Stimulated activated naive CD8-positive, alpha-beta T cell treated with anti-CD3 and anti-CD28 coated beads, Interleukin-15, Interleukin-2, amounts not matched to agents 100 U/mL and 50 U/mL, for 24 hours (primary cell): ENCODE results near the gene UGT2A1.
"Not testable (repeated sequence)": the region's sequence is repeated elsewhere in the genome, so short reads cannot be mapped to it uniquely, and the experiment has no call there.

Experiments used
- ATAC-seq: fragments of 150-1000 bp; cut with Tn5 transposase; one replicate; pipeline ENCODE4 v1.10.0; 2021
- DNase-seq: peaks from one replicate; pipeline ENCODE4 v3.0.0; 2021

UGT2A1 gene

GRCh38 chr4:69653147-69653546 lies at the start of gene UGT2A1:
Gene UGT2A1 (minus strand): TSS chr4:69653247. CDS start chr4:69647644, 5,603 bp downstream.
- no peak for ATAC-seq

GRCh38 chr4:69702201-69702600 lies 49.2 kb upstream of the UGT2A1 start:
- DNase-seq = no peak
- no peak for ATAC-seq

More at GRCh38 chr4:69653147-69653546, at the start of gene UGT2A1:
- DNase-seq = no peak

DNA sequence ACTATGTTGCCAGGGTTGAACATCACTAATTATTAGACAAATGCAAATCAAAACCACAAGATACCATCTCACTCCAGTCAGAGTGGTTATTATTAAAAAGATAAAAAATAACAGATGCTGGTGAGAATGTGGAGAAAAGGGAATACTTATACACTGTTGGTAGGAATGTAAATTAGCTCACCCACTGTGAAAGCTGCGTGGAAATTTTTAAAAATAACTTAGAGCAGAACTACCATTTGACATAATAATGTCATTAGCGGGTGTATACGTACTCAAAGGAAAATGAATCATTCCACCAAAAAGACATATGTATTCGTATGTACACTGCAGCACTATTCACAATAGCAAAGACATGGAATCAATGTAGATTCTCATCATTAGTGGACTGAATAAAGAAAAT lies 48.6 kb upstream of the UGT2A1 start:
- DNase-seq = no peak

GRCh38 chr4:69697536-69698242 lies 44.6 kb upstream of the UGT2A1 start:
- no peak for ATAC-seq
- DNase-seq = no peak

More for the DNA sequence above, 48.6 kb upstream of the UGT2A1 start:
- ATAC-seq = no peak

DNA sequence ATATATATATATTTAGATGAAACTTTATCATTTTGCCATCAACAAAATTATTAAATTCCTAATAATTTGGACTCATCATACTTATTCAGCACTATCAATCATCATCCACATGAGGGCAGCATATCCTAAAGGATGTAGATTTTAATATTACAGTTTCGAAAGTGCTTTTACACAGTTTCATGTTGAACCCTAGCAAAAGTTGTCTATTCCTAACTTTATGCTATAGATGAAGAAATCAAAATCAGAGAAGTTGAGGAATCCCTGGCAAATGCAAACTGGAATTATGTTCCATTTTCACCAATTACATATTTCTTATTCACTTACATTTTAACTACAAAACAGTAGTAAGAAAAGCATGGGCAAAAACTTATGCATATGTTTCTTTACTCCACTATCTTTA lies 36.6 kb upstream of the UGT2A1 start:
- DNase-seq = no peak
- no peak for ATAC-seq

GRCh38 chr4:69684804-69685203 lies 31.8 kb upstream of the UGT2A1 start:
- ATAC-seq = no peak
- no peak for DNase-seq

DNA sequence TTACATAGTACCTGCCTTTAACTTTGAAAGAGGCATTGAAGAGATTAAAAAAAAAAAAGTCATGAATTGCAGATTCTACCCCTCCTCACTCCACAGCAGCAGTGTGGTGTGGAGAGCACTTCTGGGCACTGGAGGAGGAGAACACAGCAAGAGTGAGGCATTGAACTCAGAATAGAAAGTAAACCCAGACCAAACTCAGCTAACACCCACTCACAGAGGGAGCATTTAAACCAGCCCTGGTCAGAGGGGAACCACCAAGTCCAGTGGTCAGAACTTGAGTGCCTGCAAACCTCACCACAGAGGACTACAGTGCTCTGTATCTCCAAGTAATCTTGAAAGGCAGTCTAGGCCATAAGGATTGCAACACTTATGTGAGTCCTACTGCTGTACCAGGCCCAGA lies 15.6 kb upstream of the UGT2A1 start:
- no peak for DNase-seq
- peak; percentile 9 for ATAC-seq

GRCh38 chr4:69664009-69664408 lies 11.0 kb upstream of the UGT2A1 start:
- ATAC-seq, DNase-seq: not testable (repeated sequence)

DNA sequence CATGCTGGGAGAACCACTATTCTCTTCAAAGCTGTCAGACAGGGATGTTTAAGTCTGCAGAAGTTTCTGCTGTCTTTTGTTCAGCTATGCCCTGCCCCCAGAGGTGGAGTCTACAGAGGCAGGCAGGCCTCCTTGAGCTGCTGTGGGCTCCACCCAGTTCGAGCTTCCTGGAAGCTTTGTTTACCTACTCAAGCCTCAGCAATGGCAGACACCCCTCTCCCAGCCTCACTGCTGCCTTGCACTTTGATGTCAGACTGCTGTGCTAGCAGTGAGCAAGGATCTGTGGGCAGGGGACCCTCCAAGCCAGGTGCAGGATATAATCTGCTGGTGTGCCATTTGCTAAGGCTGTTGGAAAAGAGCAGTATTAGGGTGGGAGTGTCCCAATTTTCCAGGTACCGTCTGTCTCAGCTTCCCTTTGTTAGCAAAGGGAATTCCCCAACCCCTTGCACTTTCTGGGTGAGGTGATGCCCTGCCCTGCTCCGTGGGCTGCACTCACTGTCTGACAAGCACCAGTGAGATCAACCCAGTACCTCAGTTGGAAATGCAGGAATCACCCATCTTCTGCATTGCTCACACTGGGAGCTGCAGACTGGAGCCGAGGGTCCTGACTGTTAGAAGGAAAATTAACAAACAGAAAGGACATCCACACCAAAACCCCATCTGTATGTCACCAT lies 8.2 kb upstream of the UGT2A1 start:
- not testable (repeated sequence) for DNase-seq, ATAC-seq

- no peak for DNase-seq
- no peak for ATAC-seq
Observed at GRCh38 chr4:69658133-69658532, 5.1 kb upstream of the UGT2A1 start.

GRCh38 chr4:69656653-69657158 lies 3.7 kb upstream of the UGT2A1 start:
- ATAC-seq (no peak), DNase-seq (no peak)

GRCh38 chr4:69650872-69651271 lies 2.2 kb downstream of the UGT2A1 start:
- DNase-seq (no peak), ATAC-seq (no peak)

- DNase-seq = no peak
- ATAC-seq = no peak
Observed at GRCh38 chr4:69649629-69650028, 3.4 kb downstream of the UGT2A1 start.

GRCh38 chr4:69649207-69649606 lies 3.8 kb downstream of the UGT2A1 start:
- no peak for ATAC-seq

DNA sequence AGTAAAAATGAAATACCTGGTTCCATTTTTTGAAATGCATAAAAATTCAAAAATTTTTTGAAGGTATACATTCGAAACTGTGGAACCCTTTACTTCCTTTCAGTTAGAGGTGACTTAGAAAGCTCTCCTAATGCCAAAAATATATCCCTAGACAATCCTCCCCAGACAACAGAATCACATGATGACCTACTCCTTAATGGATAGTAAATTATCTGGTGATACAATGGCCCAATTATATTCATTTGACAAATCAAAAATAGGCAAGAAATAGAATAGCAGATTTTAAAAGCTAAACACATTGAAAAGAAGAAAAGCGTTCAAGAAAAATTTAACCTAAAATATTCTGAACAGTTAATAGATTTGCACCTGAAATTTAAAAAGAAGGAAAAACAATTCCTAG lies 10.1 kb downstream of the UGT2A1 start:
- ATAC-seq = no peak

More at GRCh38 chr4:69649207-69649606, 3.8 kb downstream of the UGT2A1 start:
- no peak for DNase-seq

DNA sequence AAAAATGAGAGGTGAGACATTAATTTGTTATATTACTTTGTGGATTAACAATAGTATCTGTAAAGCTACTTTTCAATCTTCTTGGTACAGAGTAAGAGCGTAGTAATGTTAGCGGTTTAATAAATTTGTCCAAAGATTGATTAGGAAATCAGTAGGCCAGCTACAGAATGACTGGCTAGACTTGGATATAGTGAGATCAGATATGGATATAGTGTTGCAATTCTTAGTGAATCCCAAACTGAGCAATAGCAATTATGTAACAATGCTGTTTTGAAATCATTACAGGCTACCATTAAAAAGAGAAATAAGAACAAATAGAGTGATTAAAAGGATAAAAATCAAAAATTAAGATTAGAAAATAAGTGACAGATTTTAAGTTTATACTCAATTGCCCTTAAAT lies 12.8 kb downstream of the UGT2A1 start:
- DNase-seq = no peak
- ATAC-seq = no peak

More for the DNA sequence above, 10.1 kb downstream of the UGT2A1 start:
- DNase-seq = no peak

GRCh38 chr4:69639542-69639941 lies 13.5 kb downstream of the UGT2A1 start, which contains the start of gene UGT2A2:
Gene UGT2A2 (minus strand): TSS chr4:69639642. CDS start chr4:69639640, 2 bp downstream.
- DNase-seq (no peak), ATAC-seq (no peak)

DNA sequence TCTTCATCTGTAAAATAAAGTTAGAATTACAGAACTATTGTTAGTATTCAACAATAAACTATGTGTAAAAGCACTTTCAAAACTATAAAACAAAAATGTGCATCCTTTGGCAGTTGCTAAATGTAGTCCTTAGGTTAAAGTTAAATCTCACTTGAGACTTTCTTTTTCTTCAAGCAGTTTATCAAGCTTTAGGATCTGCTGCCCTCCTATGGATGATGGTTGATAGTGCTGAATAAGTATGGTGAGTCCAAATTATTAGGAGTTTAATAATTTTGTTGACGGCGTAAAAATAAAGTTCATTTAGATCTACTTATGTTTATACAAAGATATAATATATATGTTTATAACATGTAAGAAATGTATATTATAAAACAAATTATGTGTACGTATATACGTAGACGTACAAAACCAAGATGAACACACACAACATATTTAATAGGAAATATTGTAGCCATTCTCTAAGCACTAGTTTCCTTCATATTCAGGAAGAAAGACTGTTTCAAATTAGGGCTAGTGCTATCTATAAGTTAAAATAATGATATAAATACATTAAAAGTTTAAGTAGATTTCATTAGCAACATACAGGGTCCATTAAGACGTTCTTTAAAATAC lies 35.9 kb downstream of the UGT2A1 start:
- DNase-seq = no peak
- no peak for ATAC-seq

DNA sequence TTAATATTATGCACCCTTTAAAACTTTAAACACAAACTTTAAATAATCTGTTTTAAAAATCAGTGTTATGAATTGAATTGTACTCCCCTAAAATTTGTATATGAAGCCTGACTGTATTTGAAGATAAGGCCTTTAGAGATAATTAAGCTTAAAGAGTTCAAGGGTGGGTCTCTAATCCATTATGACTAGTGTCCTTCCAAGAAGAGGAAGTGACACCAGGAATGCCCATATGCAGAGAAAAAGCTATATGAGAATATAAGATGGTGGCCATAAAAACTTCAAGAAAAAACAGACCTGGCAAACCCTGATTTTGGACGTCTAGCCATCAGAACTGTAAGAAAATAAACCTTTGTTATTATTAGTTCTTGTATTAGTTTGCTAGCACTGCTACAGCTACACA lies 42.6 kb downstream of the UGT2A1 start:
- DNase-seq (no peak), ATAC-seq (no peak)

DNA sequence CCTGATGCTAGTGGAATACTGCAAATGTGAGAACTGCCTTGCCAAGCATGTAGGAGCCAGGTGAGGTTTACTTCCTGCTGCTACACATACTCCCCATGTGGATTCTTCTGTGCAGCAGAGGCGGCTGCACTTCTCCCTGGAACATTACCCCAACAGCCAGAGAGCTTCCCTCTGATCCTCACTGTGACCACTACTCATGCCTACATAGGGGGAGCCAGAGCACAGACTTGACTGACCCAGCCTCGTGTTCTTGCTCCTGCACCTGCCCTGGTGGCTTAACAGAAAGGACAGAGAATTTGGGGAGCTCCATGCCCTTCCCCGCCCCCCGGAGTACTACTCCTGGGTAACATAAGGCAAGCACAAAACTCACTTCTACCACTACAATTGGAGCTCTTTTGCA lies 52.0 kb downstream of the UGT2A1 start:
- DNase-seq = no peak
- ATAC-seq = no peak

GRCh38 chr4:69600013-69600412 lies 53.0 kb downstream of the UGT2A1 start:
- ATAC-seq (no peak), DNase-seq (no peak)

DNA sequence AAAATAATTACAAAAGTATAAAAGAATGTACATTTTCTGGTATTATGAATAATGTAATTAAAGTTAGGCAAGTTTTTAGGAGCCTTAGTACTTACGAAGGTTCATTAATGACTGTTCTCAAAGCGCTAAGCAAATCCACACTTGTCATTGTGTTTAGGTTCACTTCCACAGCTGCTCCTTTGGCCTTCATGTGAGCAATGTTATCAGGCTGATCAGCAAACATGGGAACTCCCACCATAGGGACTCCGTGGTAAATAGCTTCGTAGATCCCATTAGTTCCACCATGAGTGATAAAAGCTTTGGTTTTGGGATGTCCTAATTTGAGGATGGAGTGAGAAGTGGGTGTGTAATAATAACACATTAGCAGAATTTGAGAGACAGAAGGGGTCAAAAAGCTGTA lies 58.7 kb downstream of the UGT2A1 start:
- no peak for DNase-seq
- ATAC-seq = no peak

DNA sequence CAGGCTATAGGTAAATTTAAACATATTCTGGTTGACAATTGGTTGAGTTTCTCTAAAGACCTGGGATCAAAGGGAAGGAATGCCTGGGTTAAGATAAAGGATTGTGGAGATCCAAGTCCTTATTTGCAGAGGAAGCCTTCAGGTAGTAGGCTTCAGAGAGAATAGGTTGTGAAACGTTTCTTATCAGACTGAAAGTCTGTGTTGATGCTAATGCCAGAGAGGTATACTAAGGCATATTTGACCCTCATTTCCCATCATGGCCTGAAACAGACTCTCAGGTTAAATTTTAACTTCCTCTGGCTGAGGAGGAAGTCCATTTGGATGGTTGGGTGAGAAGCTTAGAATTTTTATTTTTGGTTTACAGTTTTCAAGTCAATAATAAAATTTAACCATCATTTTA lies 61.7 kb downstream of the UGT2A1 start:
- ATAC-seq = no peak

More for the DNA sequence above, 61.7 kb downstream of the UGT2A1 start:
- no peak for DNase-seq
